H9 (cell line): ENCODE results near the gene TPT1. TPM values are rescaled to one million over a fixed set of nuclear protein-coding genes. Genes with fewer than 3 reads are reported as not detected.

Source experiments
- DNase-seq: peaks from one replicate; pipeline ENCODE4 v3.0.0-alpha.2; 2017
- H2AFZ ChIP-seq: one replicate; pipeline ENCODE4 v1.6.1; 2013; ENCODE audit warnings: mild to moderate bottlenecking, low read length, control low read depth, moderate library complexity
- H2AK5ac ChIP-seq: 2 replicates; pipeline ENCODE4 v1.6.1; 2013; ENCODE audit warnings: low read length, control low read depth, mixed read lengths; ENCODE audit not compliant: insufficient read length
- H2BK120ac ChIP-seq: one replicate; pipeline ENCODE4 v1.6.1; 2013; ENCODE audit warnings: low read depth, mild to moderate bottlenecking, low read length, control low read depth, inconsistent platforms; ENCODE audit not compliant: poor library complexity, severe bottlenecking
- H2BK12ac ChIP-seq: 2 replicates; pipeline ENCODE4 v1.6.1; 2013; ENCODE audit warnings: low read length, control low read depth, mixed read lengths, low read depth; ENCODE audit not compliant: insufficient read length
- H2BK15ac ChIP-seq: 2 replicates; pipeline ENCODE4 v1.6.1; 2013; ENCODE audit warnings: low read depth, low read length, control low read depth
- H2BK20ac ChIP-seq: one replicate; pipeline ENCODE4 v1.6.1; 2013; ENCODE audit warnings: low read depth, mild to moderate bottlenecking, low read length, control low read depth, inconsistent platforms; ENCODE audit not compliant: poor library complexity, severe bottlenecking
- H2BK5ac ChIP-seq: 2 replicates; pipeline ENCODE4 v1.6.1; 2013; ENCODE audit warnings: low read length, control low read depth, mixed read lengths; ENCODE audit not compliant: insufficient read length
- H3K14ac ChIP-seq: 2 replicates; pipeline ENCODE4 v1.6.1; 2013; ENCODE audit warnings: low read length, control low read depth; ENCODE audit not compliant: insufficient read depth
- H3K18ac ChIP-seq: 2 replicates; pipeline ENCODE4 v1.6.1; 2013; ENCODE audit warnings: low read depth, mild to moderate bottlenecking, mixed read lengths, low read length, control low read depth; ENCODE audit not compliant: insufficient read length
- H3K23ac ChIP-seq: 2 replicates; pipeline ENCODE4 v1.6.1; 2013; ENCODE audit warnings: low read length, control low read depth, mixed read lengths, low read depth; ENCODE audit not compliant: insufficient read length
- H3K23me2 ChIP-seq: 2 replicates; pipeline ENCODE4 v1.6.1; 2013; ENCODE audit warnings: low read depth, mild to moderate bottlenecking, mixed read lengths, low read length, control low read depth; ENCODE audit not compliant: insufficient read length, poor library complexity, severe bottlenecking
- H3K27ac ChIP-seq: 2 replicates; pipeline ENCODE4 v1.5.1; 2013; ENCODE audit warnings: low read length, control low read depth, mixed read lengths, low read depth; ENCODE audit not compliant: insufficient read length
- H3K27me3 ChIP-seq: 2 replicates; pipeline ENCODE4 v1.6.1; 2013; ENCODE audit warnings: low read length, control low read depth, inconsistent platforms; ENCODE audit not compliant: insufficient read depth
- H3K4ac ChIP-seq: 2 replicates; pipeline ENCODE4 v1.6.1; 2013; ENCODE audit warnings: low read depth, mild to moderate bottlenecking, control low read depth, inconsistent platforms, low read length, moderate library complexity
- H3K4me1 ChIP-seq: 2 replicates; pipeline ENCODE4 v1.6.1; 2013; ENCODE audit warnings: low read length, control low read depth, inconsistent platforms; ENCODE audit not compliant: insufficient read depth
- H3K4me2 ChIP-seq: 2 replicates; pipeline ENCODE4 v1.6.1; 2013; ENCODE audit warnings: low read length, control low read depth, mixed read lengths; ENCODE audit not compliant: insufficient read length, insufficient read depth
- H3K56ac ChIP-seq: 2 replicates; pipeline ENCODE4 v1.6.1; 2013; ENCODE audit warnings: low read depth, mild to moderate bottlenecking, mixed read lengths, low read length, control low read depth; ENCODE audit not compliant: insufficient read length
- H3K79me1 ChIP-seq: 2 replicates; pipeline ENCODE4 v1.6.1; 2013; ENCODE audit warnings: low read depth, mild to moderate bottlenecking, moderate library complexity, low read length, control low read depth, inconsistent platforms; ENCODE audit not compliant: insufficient read depth, poor library complexity, severe bottlenecking
- H3K79me2 ChIP-seq: 2 replicates; pipeline ENCODE4 v1.6.1; 2013; ENCODE audit warnings: low read length, control low read depth, inconsistent platforms; ENCODE audit not compliant: insufficient read depth
- H3K9ac ChIP-seq: 2 replicates; pipeline ENCODE4 v1.6.1; 2013; ENCODE audit warnings: low read length, control low read depth, mixed read lengths; ENCODE audit not compliant: insufficient read length; ENCODE audit errors: extremely low read depth
- H3K9me3 ChIP-seq: one replicate; pipeline ENCODE4 v1.6.1; 2013; ENCODE audit warnings: low read depth, low read length, inconsistent platforms; ENCODE audit not compliant: control insufficient read depth
- H3T11ph ChIP-seq: one replicate; pipeline ENCODE4 v1.6.1; 2013; ENCODE audit warnings: mild to moderate bottlenecking, low read length, control low read depth, inconsistent platforms
- H4K20me1 ChIP-seq: one replicate; pipeline ENCODE4 v1.6.1; 2013; ENCODE audit not compliant: control insufficient read depth, insufficient read length, insufficient read depth
- H4K5ac ChIP-seq: 2 replicates; pipeline ENCODE4 v1.6.1; 2013; ENCODE audit warnings: low read depth, mild to moderate bottlenecking, mixed read lengths, low read length, control low read depth; ENCODE audit not compliant: insufficient read length
- H4K8ac ChIP-seq: replicated peaks from 2 replicates; pipeline ENCODE4 v1.6.1; 2013; ENCODE audit warnings: low read length, control low read depth, mixed read lengths, low read depth; ENCODE audit not compliant: insufficient read length
- H4K91ac ChIP-seq: 2 replicates; pipeline ENCODE4 v1.6.1; 2013; ENCODE audit warnings: low read depth, mild to moderate bottlenecking, moderate library complexity, mixed read lengths, low read length, control low read depth; ENCODE audit not compliant: insufficient read length
- H3K27ac Mint-ChIP-seq, 3 experiments: 2 replicates in 2 of 3; 3 replicates in 1 of 3; pipeline ENCODE4 v1.8.0; 2020 to 2021; ENCODE audit warnings: mixed read lengths in 3 of 3, mild to moderate bottlenecking in 1 of 3, moderate library complexity in 1 of 3
- H3K27me3 Mint-ChIP-seq: 2 replicates; pipeline ENCODE4 v1.8.0; 2021; ENCODE audit warnings: low read depth, mild to moderate bottlenecking, moderate library complexity, mixed read lengths
- H3K36me3 Mint-ChIP-seq, 3 experiments: 2 replicates in 2 of 3; 3 replicates in 1 of 3; pipeline ENCODE4 v1.8.0; 2020 to 2021; ENCODE audit warnings: low read depth in 3 of 3, mixed read lengths in 3 of 3; ENCODE audit not compliant: insufficient read depth in 1 of 3
- H3K4me1 Mint-ChIP-seq, 2 experiments: 2 replicates each; pipeline ENCODE4 v1.8.0; 2020; ENCODE audit warnings: mixed read lengths in 2 of 2
- H3K4me3 Mint-ChIP-seq, 2 experiments: 2 replicates in 1 of 2; 3 replicates in 1 of 2; pipeline ENCODE4 v1.8.0; 2020 to 2021; ENCODE audit warnings: mild to moderate bottlenecking in 2 of 2, mixed read lengths in 2 of 2, moderate library complexity in 1 of 2
- H3K9me3 Mint-ChIP-seq, 2 experiments: 2 replicates in 1 of 2; 3 replicates in 1 of 2; pipeline ENCODE4 v1.8.0; 2020; ENCODE audit warnings: mild to moderate bottlenecking in 2 of 2, mixed read lengths in 2 of 2, moderate library complexity in 1 of 2
- CTCF ChIP-seq: fragments of 200-600 bp; sonication (generic); conservative IDR thresholded peaks from 3 replicates; pipeline ENCODE4 v1.8.0; 2021; ENCODE audit warnings: antibody characterized with exemption, mild to moderate bottlenecking
- WGBS: extraction: QIAGEN DNeasy Blood & Tissue Kit; methylation state at CpG from one replicate; pipeline ENCODE4 v1.1.7; 2013; ENCODE audit warnings: missing lambda C conversion rate, low lambda C conversion rate, mixed read lengths; ENCODE audit not compliant: insufficient read length; ENCODE audit errors: extremely low coverage; 5-methylcytosine and 5-hydroxymethylcytosine counted together
- total RNA-seq: library from RNA; stranded (reverse); gene quantifications from 2 replicates; pipeline ENCODE4 v1.2.1, GENCODE V29; 2021

Gene TPT1
- total RNA-seq, 1 experiment from 2014 or later = 2,205 TPM

GRCh38 chr13:45327253-45327955 is 13.6 kb downstream of the TPT1 start:
- Histone ChIP-seq H3K79me1 (no peaks in the 10 kb centered on the region), H2BK5ac (no peak overlapping the region), H2BK12ac (no peak overlapping the region), H3K23me2 (no peaks in the 10 kb centered on the region), H4K91ac (no peak overlapping the region), H3K18ac (no peak overlapping the region), H3T11ph (no peak overlapping the region), H3K27me3 (no peaks in the 10 kb centered on the region), H4K8ac (no peak overlapping the region), H2BK20ac (no peak overlapping the region), H3K9me3 (no peaks in the 10 kb centered on the region), H2AFZ (no peak overlapping the region), H3K4me1 (no peaks in the 10 kb centered on the region), H4K20me1 (no peaks in the 10 kb centered on the region), H4K5ac (no peak overlapping the region), H3K23ac (no peak overlapping the region), H3K9ac (no peak overlapping the region), H3K4me2 (no peak overlapping the region), H3K4ac (no peak overlapping the region), H3K79me2 (no peaks in the 10 kb centered on the region), H3K56ac (no peak overlapping the region), H2BK120ac (no peak overlapping the region), H2AK5ac (no peak overlapping the region), H2BK15ac (no peak overlapping the region), H3K14ac (no peak overlapping the region), H3K27ac (no peak overlapping the region)
- Mint-ChIP-seq H3K4me1 (peaks cover 6 to 9% of the 10 kb centered on the region in 2 experiments; a peak in 3 of 4 replicates), H3K4me3 (no peak overlapping the region), H3K27ac (peak overlapping the region in 2 of 3 experiments; percentile 46 to 90; a peak in 4 of 7 replicates), H3K27me3 (no peaks in the 10 kb centered on the region), H3K9me3 (no peaks in the 10 kb centered on the region), H3K36me3 (peaks cover 0 to 4% (median 0%) of the 10 kb centered on the region in 3 experiments; a peak in 1 of 7 replicates)
- TF ChIP-seq CTCF = peak; percentile 21; the same call in 2 of the 3 replicates
- WGBS = no CpG with 5 or more reads among the region's 9 CpGs
- no peak for DNase-seq
